CD14-positive monocyte (primary cell): Measurements from ENCODE around the gene RFLNA. TPM values are rescaled to one million over a fixed set of nuclear protein-coding genes. Genes with fewer than 3 reads are reported as not detected.

Experiments
- DNase-seq, 3 donors: peaks; one replicate each; pipeline ENCODE4 v3.0.0-alpha.2; 2011 to 2022
- H2AFZ ChIP-seq: 2 replicates; pipeline ENCODE4 v1.6.0; 2012; ENCODE audit warnings: mild to moderate bottlenecking, low read depth, low read length, inconsistent platforms; ENCODE audit not compliant: insufficient read depth, poor library complexity, severe bottlenecking
- H3K27ac ChIP-seq, 2 donors: 1 replicate in 1 of 2; 2 replicates in 1 of 2; pipeline ENCODE4 v1.5.1; 2012 to 2013; ENCODE audit warnings: low read length in 2 of 2, control low read depth in 1 of 2, inconsistent platforms in 1 of 2, low read depth in 1 of 2, mild to moderate bottlenecking in 1 of 2
- H3K27me3 ChIP-seq, 2 donors: one replicate each; pipeline versions ENCODE4 v1.6.0 to v1.6.1; 2011 to 2013; ENCODE audit warnings: low read length in 2 of 2; ENCODE audit not compliant: control insufficient read depth in 2 of 2, insufficient read depth in 2 of 2
- H3K36me3 ChIP-seq, 2 donors: replicated peaks in 1 of 2; 1 replicate in 1 of 2; 2 replicates in 1 of 2; pipeline versions ENCODE4 v1.5.1 to v1.6.1; 2012 to 2013; ENCODE audit warnings: low read length in 2 of 2, control low read depth in 1 of 2, inconsistent platforms in 1 of 2, mild to moderate bottlenecking in 1 of 2; ENCODE audit not compliant: insufficient read depth in 2 of 2, control insufficient read depth in 1 of 2
- H3K4me1 ChIP-seq, 2 donors: 1 replicate in 1 of 2; 2 replicates in 1 of 2; pipeline versions ENCODE4 v1.5.1 to v1.6.1; 2012 to 2013; ENCODE audit warnings: low read length in 2 of 2, control low read depth in 1 of 2, inconsistent platforms in 1 of 2, mild to moderate bottlenecking in 1 of 2, moderate library complexity in 1 of 2; ENCODE audit not compliant: insufficient read depth in 2 of 2, control insufficient read depth in 1 of 2
- H3K4me2 ChIP-seq: replicated peaks from 2 replicates; pipeline ENCODE3; 2012; ENCODE audit warnings: low read length, moderate library complexity, mild to moderate bottlenecking; ENCODE audit not compliant: poor library complexity, severe bottlenecking; ENCODE audit errors: extremely low read depth
- H3K4me3 ChIP-seq, 3 experiments: fragments of 200-600 bp in 1 of 3; sonication (generic) in 1 of 3; replicated peaks in 1 of 3; 1 replicate in 2 of 3; 2 replicates in 1 of 3; pipeline ENCODE4 v1.5.1; 2011 to 2013; ENCODE audit warnings: low read length in 3 of 3, mild to moderate bottlenecking in 3 of 3, control low read depth in 2 of 3, low read depth in 2 of 3, inconsistent platforms in 1 of 3, moderate library complexity in 1 of 3
- H3K79me2 ChIP-seq: 2 replicates; pipeline ENCODE4 v1.6.0; 2012; ENCODE audit warnings: mild to moderate bottlenecking, control low read depth, inconsistent platforms, low read length, moderate library complexity; ENCODE audit not compliant: insufficient read depth
- H3K9ac ChIP-seq: 2 replicates; pipeline ENCODE4 v1.6.0; 2017; ENCODE audit warnings: low read length, mild to moderate bottlenecking; ENCODE audit not compliant: insufficient read depth, poor library complexity, severe bottlenecking
- H3K9me3 ChIP-seq, 2 donors: replicated peaks in 1 of 2; 1 replicate in 1 of 2; 2 replicates in 1 of 2; pipeline versions ENCODE4 v1.5.1 to v1.6.1; 2012 to 2013; ENCODE audit warnings: low read length in 2 of 2, control low read depth in 1 of 2; ENCODE audit not compliant: control insufficient read depth in 1 of 2, insufficient read depth in 1 of 2
- H4K20me1 ChIP-seq: 2 replicates; pipeline ENCODE4 v1.6.0; 2012; ENCODE audit warnings: mild to moderate bottlenecking, low read length, control low read depth, moderate library complexity; ENCODE audit not compliant: insufficient read depth
- H3K27ac Mint-ChIP-seq, 7 donors: one replicate each; pipeline ENCODE4 v1.8.0; 2020; ENCODE audit warnings: mild to moderate bottlenecking in 7 of 7, mixed read lengths in 7 of 7, moderate library complexity in 6 of 7, inconsistent platforms in 2 of 7
- H3K27me3 Mint-ChIP-seq, 3 donors: one replicate each; pipeline ENCODE4 v1.8.0; 2021 to 2022; ENCODE audit warnings: low read depth in 3 of 3, mild to moderate bottlenecking in 3 of 3, mixed read lengths in 3 of 3, moderate library complexity in 3 of 3, inconsistent platforms in 1 of 3
- H3K36me3 Mint-ChIP-seq, 2 donors: one replicate each; pipeline ENCODE4 v1.8.0; 2020; ENCODE audit warnings: mixed read lengths in 2 of 2, inconsistent platforms in 1 of 2, mild to moderate bottlenecking in 1 of 2
- H3K4me1 Mint-ChIP-seq: one replicate; pipeline ENCODE4 v1.8.0; 2020; ENCODE audit warnings: mild to moderate bottlenecking, mixed read lengths
- H3K4me3 Mint-ChIP-seq, 2 donors: one replicate each; pipeline ENCODE4 v1.8.0; 2020; ENCODE audit warnings: mild to moderate bottlenecking in 2 of 2, mixed read lengths in 2 of 2, moderate library complexity in 1 of 2
- H3K9me3 Mint-ChIP-seq, 7 donors: one replicate each; pipeline ENCODE4 v1.8.0; 2020 to 2022; ENCODE audit warnings: mixed read lengths in 7 of 7, mild to moderate bottlenecking in 6 of 7, moderate library complexity in 6 of 7, inconsistent platforms in 2 of 7
- WGBS: methylation state at CpG from one replicate; pipeline ENCODE4 v1.1.5; 2013; ENCODE audit warnings: missing lambda C conversion rate; ENCODE audit not compliant: insufficient coverage; 5-methylcytosine and 5-hydroxymethylcytosine counted together
- intact Hi-C, 2 donors: fragments of 100-400 bp; cut with micrococcal nuclease; formaldehyde crosslinking; loops; one replicate each; pipeline versions ENCODE4 v1.15.0 to v1.15.1; 2023
- polyA plus RNA-seq, 3 donors: library from polyadenylated mRNA; depleted of rRNA in 1 of 3; unstranded in 2 of 3; stranded (reverse) in 1 of 3; fragments of 300-500 nt in 2 of 3; fragments of >200 nt in 1 of 3; fragmentation: Illumina TruSeq in 2 of 3; gene quantifications; 1 replicate in 2 of 3; 2 replicates in 1 of 3; pipeline ENCODE4 v1.2.3, GENCODE V29; 2012 to 2021
- TF ChIP-seq, protein P1 (sequence below): fragments of 200-600 bp; IDR thresholded peaks from one replicate; pipeline ENCODE4 v1.8.0; 2022; ENCODE audit warnings: antibody characterized with exemption, mild to moderate bottlenecking

The RFLNA gene
- polyA plus RNA-seq, 3 donors, result not detected

- Histone ChIP-seq H3K4me3 (no peak overlapping the region), H3K9me3 (no peaks in the 10 kb centered on the region), H4K20me1 (peaks cover 79% of the 10 kb centered on the region), H3K27ac (no peak overlapping the region), H2AFZ (no peak overlapping the region), H3K79me2 (no peaks in the 10 kb centered on the region), H3K4me1 (no peaks in the 10 kb centered on the region), H3K36me3 (peaks cover 77 to 91% of the 10 kb centered on the region in 2 donors), H3K4me2 (no peak overlapping the region), H3K27me3 (no peaks in the 10 kb centered on the region), H3K9ac (no peak overlapping the region)
- H3K4me3 Mint-ChIP-seq, result no peak overlapping the region
- no peaks in the 10 kb centered on the region for H3K4me1 Mint-ChIP-seq
- intact Hi-C loops, result no loop called here
- TF ChIP-seq, protein P1, sequence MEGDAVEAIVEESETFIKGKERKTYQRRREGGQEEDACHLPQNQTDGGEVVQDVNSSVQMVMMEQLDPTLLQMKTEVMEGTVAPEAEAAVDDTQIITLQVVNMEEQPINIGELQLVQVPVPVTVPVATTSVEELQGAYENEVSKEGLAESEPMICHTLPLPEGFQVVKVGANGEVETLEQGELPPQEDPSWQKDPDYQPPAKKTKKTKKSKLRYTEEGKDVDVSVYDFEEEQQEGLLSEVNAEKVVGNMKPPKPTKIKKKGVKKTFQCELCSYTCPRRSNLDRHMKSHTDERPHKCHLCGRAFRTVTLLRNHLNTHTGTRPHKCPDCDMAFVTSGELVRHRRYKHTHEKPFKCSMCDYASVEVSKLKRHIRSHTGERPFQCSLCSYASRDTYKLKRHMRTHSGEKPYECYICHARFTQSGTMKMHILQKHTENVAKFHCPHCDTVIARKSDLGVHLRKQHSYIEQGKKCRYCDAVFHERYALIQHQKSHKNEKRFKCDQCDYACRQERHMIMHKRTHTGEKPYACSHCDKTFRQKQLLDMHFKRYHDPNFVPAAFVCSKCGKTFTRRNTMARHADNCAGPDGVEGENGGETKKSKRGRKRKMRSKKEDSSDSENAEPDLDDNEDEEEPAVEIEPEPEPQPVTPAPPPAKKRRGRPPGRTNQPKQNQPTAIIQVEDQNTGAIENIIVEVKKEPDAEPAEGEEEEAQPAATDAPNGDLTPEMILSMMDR, result no peak
- DNase-seq, result no peak
- no peaks in the 10 kb centered on the region for H3K27me3 Mint-ChIP-seq
- peaks cover 57 to 92% of the 10 kb centered on the region in 2 donors for H3K36me3 Mint-ChIP-seq
- 96% methylated on average over 18 of the region's 21 CpGs for WGBS
- H3K9me3 Mint-ChIP-seq, result peaks cover 0 to 2% (median 0%) of the 10 kb centered on the region in 7 donors
- H3K27ac Mint-ChIP-seq, result no peak overlapping the region
Observed at GRCh38 chr12:124335426-124336183, 40.7 kb downstream of the RFLNA start.

DNA sequence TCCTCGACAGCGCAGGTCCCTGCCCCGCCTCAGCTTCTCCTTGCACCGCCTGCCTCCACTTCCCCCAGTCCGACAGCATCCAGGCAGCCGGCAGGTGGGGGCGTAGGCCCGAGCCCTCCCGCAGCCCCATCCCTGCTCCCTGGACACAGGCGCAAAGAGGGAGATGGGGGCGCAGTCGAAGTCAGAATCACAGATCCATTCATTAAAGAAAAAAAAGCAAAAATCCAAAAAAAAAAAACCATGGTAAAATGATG lies 41.2 kb downstream of the RFLNA start:
- Histone ChIP-seq H3K4me2 (no peak overlapping the region), H3K27ac (no peak overlapping the region), H2AFZ (no peak overlapping the region), H3K4me1 (no peaks in the 10 kb centered on the region), H3K9ac (no peak overlapping the region), H4K20me1 (peaks cover 81% of the 10 kb centered on the region), H3K4me3 (no peak overlapping the region), H3K79me2 (no peaks in the 10 kb centered on the region), H3K36me3 (peaks cover 79 to 91% of the 10 kb centered on the region in 2 donors), H3K9me3 (no peaks in the 10 kb centered on the region), H3K27me3 (no peaks in the 10 kb centered on the region)
- Mint-ChIP-seq H3K27ac (peak overlapping the region in 2 of 7 donors; percentile 30 to 61), H3K4me3 (no peak overlapping the region), H3K36me3 (peaks cover 60 to 92% of the 10 kb centered on the region in 2 donors), H3K27me3 (no peaks in the 10 kb centered on the region), H3K9me3 (peaks cover 0 to 2% (median 0%) of the 10 kb centered on the region in 7 donors), H3K4me1 (no peaks in the 10 kb centered on the region)
- 96% methylated on average over 11 of the region's 12 CpGs for WGBS
- intact Hi-C loops, result no loop called here
- DNase-seq, result no peak
- TF ChIP-seq, protein P1, result no peak
